Inflammatory macrophage treated with lipopolysaccharide for 4 hours (primary cell): ENCODE results near the gene GBE1.
"Not testable (repeated sequence)": the region's sequence is repeated elsewhere in the genome, so short reads cannot be mapped to it uniquely, and the experiment has no call there.

Experiments
- DNase-seq: peaks from one replicate; pipeline ENCODE4 v3.0.0-alpha.2; 2020

GBE1 gene

DNA sequence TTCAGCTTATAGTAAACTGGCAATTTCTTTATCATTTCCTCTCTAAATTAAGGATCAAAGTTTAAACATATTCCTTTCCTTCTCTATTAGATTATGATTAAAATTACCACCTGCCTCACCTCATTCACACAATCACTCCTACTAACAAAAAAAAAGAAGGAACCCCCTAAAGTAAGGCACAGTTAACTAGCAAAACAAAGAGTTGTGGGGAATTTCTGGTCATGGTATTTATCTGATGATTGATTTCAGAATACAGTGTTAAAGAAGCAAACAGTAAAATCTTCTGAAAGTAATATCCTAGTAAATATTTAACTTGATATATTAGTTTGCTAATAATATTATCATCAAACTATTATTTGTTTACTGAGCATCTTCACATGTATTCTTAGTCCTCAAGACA is 8.8 kb downstream of the GBE1 start:
- no peak for DNase-seq

DNA sequence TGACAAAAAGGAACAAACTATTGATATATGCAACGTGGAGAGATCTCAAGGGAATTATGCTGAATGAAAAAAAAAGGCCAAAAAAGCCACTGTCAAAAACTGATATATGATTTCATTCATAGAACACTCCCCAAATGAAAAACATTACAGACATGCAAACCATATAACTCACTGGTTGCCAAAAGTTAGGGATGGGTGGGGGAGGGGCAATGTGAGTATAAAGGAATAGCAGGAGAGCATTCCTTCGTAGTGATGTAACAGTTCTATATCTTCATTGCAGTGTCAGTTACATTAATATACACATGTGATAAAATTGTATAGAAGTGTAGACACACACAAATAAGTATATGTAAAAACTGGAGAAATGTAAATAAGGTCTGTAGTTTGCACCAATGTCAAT is 12.2 kb downstream of the GBE1 start:
- no peak for DNase-seq

- DNase-seq = not testable (repeated sequence)
Measured at GRCh38 chr3:81747280-81747679, 14.2 kb downstream of the GBE1 start.

- no peak for DNase-seq
Measured at GRCh38 chr3:81744366-81744765, 17.1 kb downstream of the GBE1 start.

GRCh38 chr3:81743096-81744025 is 18.1 kb downstream of the GBE1 start:
- peak; percentile 69 for DNase-seq

GRCh38 chr3:81742581-81742980 is 18.9 kb downstream of the GBE1 start:
- DNase-seq = no peak

- DNase-seq = peak; percentile 51
Measured at GRCh38 chr3:81741216-81741615, 20.2 kb downstream of the GBE1 start.

DNA sequence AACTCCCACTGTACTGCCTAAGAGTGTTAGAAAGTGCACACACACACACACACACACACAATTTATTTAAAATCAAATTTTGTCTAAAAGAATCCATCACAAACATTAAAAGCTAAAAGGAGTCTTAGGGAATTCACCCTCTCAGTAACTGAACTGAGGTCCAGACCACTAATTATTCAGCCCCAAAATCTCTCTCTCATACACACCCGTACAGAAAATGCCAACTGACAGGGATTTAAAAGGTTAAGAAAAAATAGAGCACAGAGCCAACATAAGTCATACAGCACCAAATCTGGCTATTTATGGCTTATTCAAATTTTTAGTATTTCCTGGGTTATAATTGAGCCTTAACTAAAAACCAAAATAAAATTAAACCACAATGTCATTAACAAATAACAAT is 20.7 kb downstream of the GBE1 start:
- no peak for DNase-seq

- DNase-seq = no peak
Measured at GRCh38 chr3:81735334-81735733, 26.1 kb downstream of the GBE1 start.

- no peak for DNase-seq
Measured at GRCh38 chr3:81734742-81735141, 26.7 kb downstream of the GBE1 start.

DNA sequence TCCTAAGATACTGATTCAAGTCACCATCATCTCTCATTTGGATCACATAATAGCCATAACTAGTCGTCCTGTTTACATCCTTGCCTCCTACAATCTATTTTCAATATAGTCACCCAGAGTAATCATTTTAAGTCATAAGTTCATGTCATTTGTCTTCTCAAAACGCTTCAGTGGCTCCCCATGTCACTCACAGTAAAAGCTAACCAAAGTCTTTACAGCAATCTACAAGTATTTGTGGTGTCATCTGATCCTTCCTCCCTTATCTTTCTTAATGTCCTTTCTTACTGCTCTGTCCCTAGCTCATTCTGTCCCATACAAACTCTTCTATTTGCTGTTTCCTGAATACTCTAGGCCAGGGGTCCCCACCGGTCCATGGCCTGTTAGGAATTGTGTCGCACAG is 28.8 kb downstream of the GBE1 start:
- no peak for DNase-seq

- DNase-seq = no peak
Measured at GRCh38 chr3:81728766-81729544, 32.5 kb downstream of the GBE1 start.

- no peak for DNase-seq
Measured at GRCh38 chr3:81726735-81727134, 34.7 kb downstream of the GBE1 start.

GRCh38 chr3:81726132-81726531 is 35.3 kb downstream of the GBE1 start:
- DNase-seq = no peak

GRCh38 chr3:81723732-81724313 is 37.6 kb downstream of the GBE1 start:
- no peak for DNase-seq

GRCh38 chr3:81718311-81718710 is 43.1 kb downstream of the GBE1 start:
- no peak for DNase-seq

GRCh38 chr3:81716870-81717509 is 44.5 kb downstream of the GBE1 start:
- peak; percentile 10 for DNase-seq

DNA sequence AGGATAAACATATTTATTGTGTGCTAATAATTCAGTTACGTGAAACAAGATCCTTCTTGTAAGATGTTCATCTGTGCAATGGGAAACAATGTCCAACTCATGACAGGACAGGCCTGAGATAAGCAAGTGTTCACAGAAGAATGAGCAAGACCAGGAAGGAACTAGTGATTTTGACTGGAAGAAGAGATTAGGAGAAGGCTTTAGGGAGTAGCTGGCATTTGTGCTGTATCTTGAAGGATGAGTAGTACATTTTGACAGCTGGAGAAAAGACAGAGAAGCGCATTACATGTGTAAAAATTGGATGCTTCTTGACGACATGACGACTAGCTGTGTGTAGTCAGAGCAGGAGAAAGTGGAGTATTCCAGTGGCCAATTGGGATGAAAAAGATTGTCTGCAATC is 48.4 kb downstream of the GBE1 start:
- DNase-seq = no peak

GRCh38 chr3:81709606-81710005 is 51.8 kb downstream of the GBE1 start:
- no peak for DNase-seq

GRCh38 chr3:81707996-81708395 is 53.4 kb downstream of the GBE1 start:
- DNase-seq = peak; percentile 58

DNA sequence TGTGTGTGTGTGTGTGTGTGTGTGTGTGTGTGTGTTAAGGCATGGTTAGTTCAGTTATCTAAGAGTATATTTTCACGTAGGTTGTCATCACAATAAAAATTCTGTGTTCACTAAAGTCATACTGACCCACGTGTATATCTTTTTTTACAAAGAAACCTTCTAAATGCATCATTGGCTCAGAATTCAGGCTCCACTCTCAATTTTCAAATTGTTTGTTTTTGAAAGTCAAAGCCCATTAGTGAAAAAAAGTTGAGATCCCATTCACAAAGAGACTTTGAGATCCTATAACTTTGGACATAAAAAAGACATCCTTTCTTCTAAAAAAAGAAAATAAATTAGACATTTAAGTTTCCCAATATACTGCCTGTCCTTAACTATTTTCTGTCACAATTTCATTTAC is 59.3 kb downstream of the GBE1 start:
- no peak for DNase-seq

GRCh38 chr3:81699536-81700320 is 61.7 kb downstream of the GBE1 start:
- no peak for DNase-seq
